HEK293T (cell line): Measurements from ENCODE around the gene FAM111A.

Experiments used
- BHLHE40 ChIP-seq: fragments of 450-650 bp; IDR thresholded peaks from 2 replicates; pipeline ENCODE4 v1.6.1; 2016; ENCODE audit warnings: mild to moderate bottlenecking, moderate library complexity, borderline replicate concordance
- FOXM1 ChIP-seq: fragments of 450-650 bp; IDR thresholded peaks from 2 replicates; pipeline ENCODE4 v1.6.1; 2017; ENCODE audit warnings: mild to moderate bottlenecking, borderline replicate concordance
- HDGF ChIP-seq: fragments of 450-650 bp; IDR thresholded peaks from 2 replicates; pipeline ENCODE4 v1.6.1; 2017; ENCODE audit warnings: antibody characterized with exemption, borderline replicate concordance
- NFRKB ChIP-seq: fragments of 450-650 bp; IDR thresholded peaks from 2 replicates; pipeline ENCODE4 v1.6.1; 2016; ENCODE audit warnings: mild to moderate bottlenecking, moderate library complexity
- PKNOX1 ChIP-seq: fragments of 450-650 bp; IDR thresholded peaks from 2 replicates; pipeline ENCODE4 v1.6.1; 2016
- SUZ12 ChIP-seq: fragments of 450-650 bp; IDR thresholded peaks from 2 replicates; pipeline ENCODE4 v1.6.1; 2016; ENCODE audit warnings: mild to moderate bottlenecking

- TF ChIP-seq SUZ12 (no peak), FOXM1 (no peak), PKNOX1 (no peak), HDGF (no peak), NFRKB (no peak), BHLHE40 (no peak)
These were observed 28.3 kb upstream of the FAM111A start for GRCh38 chr11:59114344-59114743.
